HG02610 (cell line): ENCODE data around the gene FAM98C.
A peak's percentile ranks its signal among the peaks of the same experiment; 100 is the strongest.
"Not testable (repeated sequence)": the region's sequence is repeated elsewhere in the genome, so short reads cannot be mapped to it uniquely, and the experiment has no call there.

ENCODE experiments used
- ATAC-seq: cut with Tn5 transposase; IDR thresholded peaks from one replicate; pipeline ENCODE4 v1.9.1; 2021; ENCODE audit warnings: mild to moderate bottlenecking, moderate library complexity; ENCODE audit not compliant: unreplicated experiment

Gene FAM98C

GRCh38 chr19:38402967-38403674 is at the start of gene FAM98C:
Gene FAM98C, plus strand, starts transcription at chr19:38403093. Its CDS starts 61 bp downstream, at chr19:38403154.
- peak; percentile 86 for ATAC-seq

- no peak for ATAC-seq
Observed at GRCh38 chr19:38355728-38356725, 46.9 kb upstream of the FAM98C start.

GRCh38 chr19:38358071-38358470 is 44.8 kb upstream of the FAM98C start:
- ATAC-seq, result no peak

GRCh38 chr19:38359242-38360021 is 43.5 kb upstream of the FAM98C start:
- ATAC-seq, result no peak

- no peak for ATAC-seq
Observed at GRCh38 chr19:38360351-38360750, 42.5 kb upstream of the FAM98C start.

- no peak for ATAC-seq
Observed at GRCh38 chr19:38360839-38361631, 41.9 kb upstream of the FAM98C start.

GRCh38 chr19:38361633-38362075 is 41.2 kb upstream of the FAM98C start:
- ATAC-seq, result peak; percentile 46

- ATAC-seq, result no peak
Observed at GRCh38 chr19:38362076-38362945, 40.6 kb upstream of the FAM98C start.

- not testable (repeated sequence) for ATAC-seq
Observed at GRCh38 chr19:38362946-38363688, 39.8 kb upstream of the FAM98C start.

GRCh38 chr19:38367041-38367440 is 35.9 kb upstream of the FAM98C start:
- no peak for ATAC-seq

- no peak for ATAC-seq
Observed at GRCh38 chr19:38369584-38369983, 33.3 kb upstream of the FAM98C start.

- ATAC-seq, result no peak
Observed at GRCh38 chr19:38370299-38370698, 32.6 kb upstream of the FAM98C start.

GRCh38 chr19:38371081-38371480 is 31.8 kb upstream of the FAM98C start:
- ATAC-seq, result no peak

GRCh38 chr19:38373907-38374331 is 29.0 kb upstream of the FAM98C start:
- no peak for ATAC-seq

GRCh38 chr19:38374332-38375097 is 28.4 kb upstream of the FAM98C start, which contains the start of gene PSMD8:
Gene PSMD8, plus strand, starts transcription at chr19:38374571. Its CDS starts 31 bp downstream, at chr19:38374602.
- peak; percentile 93 for ATAC-seq

GRCh38 chr19:38375098-38375493 is 27.8 kb upstream of the FAM98C start:
- ATAC-seq, result no peak

- ATAC-seq, result no peak
Observed at GRCh38 chr19:38375748-38376147, 27.1 kb upstream of the FAM98C start.

- no peak for ATAC-seq
Observed at GRCh38 chr19:38376576-38376975, 26.3 kb upstream of the FAM98C start.
